Stimulated activated CD4-positive, alpha-beta T cell treated with anti-CD3 and anti-CD28 coated beads, TNF-alpha, amount 100 ng/mL, for 24 hours (primary cell): ENCODE results near the gene LIMS2.

Experiments used
- DNase-seq, 3 experiments: peaks; one replicate each; pipeline ENCODE4 v3.0.0-alpha.2; 2020; ENCODE audit warnings: low read depth in 3 of 3

The LIMS2 gene

GRCh38 chr2:127675331-127676261, at the start of gene LIMS2:
Gene LIMS2 (minus strand): TSS chr2:127675530. CDS start chr2:127675024, 506 bp downstream.
- DNase-seq = no peak

GRCh38 chr2:127722807-127723206, 47.5 kb upstream of the LIMS2 start:
- DNase-seq = no peak

GRCh38 chr2:127721978-127722355, 46.6 kb upstream of the LIMS2 start:
- no peak for DNase-seq

- no peak for DNase-seq
Observed at GRCh38 chr2:127721311-127721977, 46.1 kb upstream of the LIMS2 start.

GRCh38 chr2:127719301-127720218, 44.2 kb upstream of the LIMS2 start:
- DNase-seq = no peak

GRCh38 chr2:127718271-127718670, 42.9 kb upstream of the LIMS2 start:
- DNase-seq = no peak

- DNase-seq = no peak
Observed at GRCh38 chr2:127715778-127716449, 40.6 kb upstream of the LIMS2 start.

- no peak for DNase-seq
Observed at GRCh38 chr2:127713562-127713961, 38.2 kb upstream of the LIMS2 start.

- no peak for DNase-seq
Observed at GRCh38 chr2:127712999-127713398, 37.7 kb upstream of the LIMS2 start.

- no peak for DNase-seq
Observed at GRCh38 chr2:127709336-127709735, 34.0 kb upstream of the LIMS2 start.

- no peak for DNase-seq
Observed at GRCh38 chr2:127707890-127708648, 32.7 kb upstream of the LIMS2 start.

GRCh38 chr2:127706215-127706990, 31.1 kb upstream of the LIMS2 start:
- no peak for DNase-seq

- no peak for DNase-seq
Observed at GRCh38 chr2:127705391-127706065, 30.2 kb upstream of the LIMS2 start.

- no peak for DNase-seq
Observed at GRCh38 chr2:127704641-127705390, 29.5 kb upstream of the LIMS2 start.

GRCh38 chr2:127703282-127703681, 28.0 kb upstream of the LIMS2 start:
- DNase-seq = no peak

GRCh38 chr2:127702395-127703009, 27.2 kb upstream of the LIMS2 start:
- no peak for DNase-seq

GRCh38 chr2:127701651-127702394, 26.5 kb upstream of the LIMS2 start:
- DNase-seq = peak; percentile 53 to 71 (median 57)
